ENCODE data around the gene RNF150.

RNF150 gene

DNA sequence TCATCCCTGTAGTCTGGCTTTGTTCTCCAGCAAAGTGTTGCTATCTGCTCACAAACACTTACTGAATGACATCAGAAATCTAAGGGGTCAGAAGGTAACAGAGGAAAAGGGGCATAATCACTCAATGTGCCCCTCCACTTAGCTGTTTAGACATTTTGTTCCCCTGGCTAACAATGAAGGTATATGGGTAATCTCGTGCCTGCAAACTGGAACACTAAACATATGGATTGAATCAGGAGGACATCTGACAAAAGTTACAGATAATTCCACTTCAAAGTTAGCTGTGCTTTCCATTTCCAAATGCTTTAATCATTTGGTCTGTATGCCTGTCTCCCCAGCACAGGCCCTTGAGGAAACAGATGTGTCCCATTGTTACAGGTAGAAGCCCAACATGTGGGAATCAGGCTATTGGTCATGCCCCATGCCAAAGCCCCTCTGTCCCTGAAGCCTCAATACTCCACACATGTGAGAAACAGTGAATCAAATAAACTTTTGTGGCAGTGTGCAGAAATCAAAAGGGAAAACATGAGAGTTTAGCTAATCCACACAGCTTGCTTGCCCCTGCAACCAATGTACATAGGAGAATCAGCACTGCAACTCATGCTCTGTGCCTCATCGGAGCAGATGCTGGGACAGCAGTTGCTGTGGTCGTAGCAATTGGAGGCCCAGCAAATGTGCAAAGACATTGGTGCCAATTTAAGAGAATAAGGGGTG is 111.7 kb downstream of the RNF150 start:
- no peak for DNase-seq

DNA sequence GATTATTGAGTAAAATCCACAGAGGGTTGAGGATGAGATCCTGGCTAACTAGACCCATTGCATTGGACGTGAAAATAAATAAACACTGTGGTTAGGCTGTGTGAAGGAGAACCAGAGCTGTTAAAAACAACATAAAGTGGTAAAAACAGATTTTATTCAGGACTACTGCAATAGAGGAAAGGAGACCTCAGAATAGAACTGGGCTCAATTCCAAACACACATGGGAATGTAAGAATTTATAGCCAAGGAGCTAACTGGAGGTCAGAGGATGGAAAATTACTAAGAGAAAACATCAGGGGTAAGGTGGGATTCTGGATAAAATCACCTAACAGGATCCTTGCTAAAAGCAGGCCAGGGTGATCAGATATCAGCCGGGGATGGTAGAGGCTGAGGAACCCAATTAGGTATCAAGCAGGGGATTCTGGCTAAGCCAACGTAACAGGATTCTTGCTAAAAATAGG is 112.4 kb downstream of the RNF150 start:
- DNase-seq = no peak

DNA sequence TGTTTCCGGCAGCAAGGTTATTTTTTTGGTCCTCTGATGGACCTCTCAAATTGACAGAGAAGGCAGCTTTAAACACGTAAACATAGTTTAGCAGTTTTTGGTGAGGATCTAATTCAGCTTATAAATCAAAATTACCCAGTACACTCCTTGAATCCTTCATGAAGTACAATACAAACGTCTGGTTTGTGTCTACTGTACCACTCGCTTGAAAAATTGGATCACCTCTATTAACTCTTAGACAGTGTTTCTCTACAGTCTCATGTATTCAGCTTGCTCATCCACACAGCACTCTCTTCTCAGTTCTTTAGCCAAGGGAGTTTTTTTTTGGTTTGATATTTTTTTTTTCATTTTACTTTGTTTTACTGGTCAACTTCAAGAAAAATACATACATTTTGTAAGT is 113.5 kb downstream of the RNF150 start:
- DNase-seq = no peak

DNA sequence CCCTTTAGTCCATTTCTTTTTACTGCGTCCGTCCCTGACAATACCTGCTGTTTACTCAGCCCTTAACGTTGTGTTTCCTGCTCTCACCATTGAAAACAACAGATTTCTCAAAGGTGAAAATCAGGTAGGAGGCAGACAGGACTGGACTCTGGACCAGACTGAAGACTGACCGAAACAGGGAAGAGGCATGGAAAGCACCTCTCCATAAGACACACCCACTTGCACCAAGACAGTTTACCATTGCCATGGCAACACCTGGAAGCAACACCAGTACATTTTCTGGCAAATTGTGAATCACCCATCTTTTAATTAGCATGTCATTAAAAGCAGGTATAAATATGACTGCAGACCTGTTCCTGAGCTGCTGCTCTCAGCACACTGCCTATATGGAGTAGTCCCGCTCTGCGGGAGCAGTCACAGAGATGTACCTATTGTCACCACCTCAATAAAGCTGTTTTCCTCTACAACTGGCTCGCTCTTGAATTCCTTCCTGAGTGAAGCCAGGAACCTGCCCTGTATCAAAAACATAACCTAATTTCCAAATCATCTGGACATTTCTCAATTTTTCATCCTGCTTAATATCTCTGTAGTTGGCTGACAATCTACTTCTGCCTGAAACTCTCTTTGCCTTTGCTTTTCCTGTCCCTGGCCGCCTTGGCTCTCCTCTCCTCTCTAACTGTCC is 117.0 kb downstream of the RNF150 start:
- no peak for DNase-seq

DNA sequence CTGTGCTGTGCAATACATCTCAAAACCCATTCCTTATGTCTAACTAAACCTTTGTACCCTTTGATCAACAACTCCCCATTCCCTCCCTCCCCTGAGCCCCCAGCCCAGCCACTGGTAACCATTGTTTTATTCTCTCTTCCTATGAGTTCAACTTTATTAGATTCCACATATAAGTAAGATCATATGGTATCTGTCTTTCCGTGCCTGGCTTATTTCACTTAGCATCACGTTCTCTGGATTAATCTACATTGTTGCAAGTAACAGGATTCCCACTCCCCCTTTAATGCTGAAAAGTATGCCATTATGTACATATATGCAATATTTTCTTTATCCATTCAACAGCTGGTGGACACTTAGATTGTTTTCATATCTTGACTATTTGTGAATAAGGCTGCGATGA is 119.4 kb downstream of the RNF150 start:
- no peak for DNase-seq

DNA sequence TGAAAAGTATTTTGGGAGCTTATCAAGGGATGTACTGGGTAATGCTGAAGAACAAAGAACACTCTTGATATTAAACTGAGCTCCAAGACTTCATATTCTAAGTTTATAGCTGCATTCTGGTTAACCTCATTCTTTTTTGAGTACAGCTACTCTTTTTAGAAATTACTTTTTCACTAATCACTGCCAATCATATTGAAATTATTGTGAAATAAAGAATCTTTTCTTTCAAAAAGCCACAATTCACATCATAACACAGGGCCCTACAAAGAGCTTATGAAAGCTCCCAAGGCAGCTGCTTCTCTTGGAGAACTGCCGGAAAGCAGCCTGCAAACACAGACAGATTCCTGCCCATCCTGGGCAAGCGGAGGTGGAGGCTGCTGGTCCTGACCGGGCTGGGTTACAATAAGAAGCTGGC is 121.4 kb downstream of the RNF150 start:
- DNase-seq = no peak

DNA sequence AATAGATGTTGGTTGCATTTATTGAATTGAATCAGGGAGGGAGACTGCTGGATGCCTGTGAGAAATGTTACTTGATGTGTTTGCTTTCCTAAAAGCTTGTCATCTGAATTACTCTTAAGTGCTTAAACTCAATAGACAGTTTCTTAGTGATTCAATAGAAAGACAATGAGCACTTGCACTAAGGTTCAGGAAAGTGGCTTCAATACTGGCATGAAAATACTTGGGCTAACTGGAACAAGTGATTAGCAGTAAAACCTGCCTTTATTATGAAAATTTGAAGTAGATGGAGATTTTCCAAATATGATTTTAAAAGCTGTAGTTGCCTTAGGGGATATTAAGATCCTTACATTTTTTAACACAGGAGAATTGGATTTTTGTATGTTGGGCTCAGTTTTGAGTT is 123.3 kb downstream of the RNF150 start:
- DNase-seq = no peak

DNA sequence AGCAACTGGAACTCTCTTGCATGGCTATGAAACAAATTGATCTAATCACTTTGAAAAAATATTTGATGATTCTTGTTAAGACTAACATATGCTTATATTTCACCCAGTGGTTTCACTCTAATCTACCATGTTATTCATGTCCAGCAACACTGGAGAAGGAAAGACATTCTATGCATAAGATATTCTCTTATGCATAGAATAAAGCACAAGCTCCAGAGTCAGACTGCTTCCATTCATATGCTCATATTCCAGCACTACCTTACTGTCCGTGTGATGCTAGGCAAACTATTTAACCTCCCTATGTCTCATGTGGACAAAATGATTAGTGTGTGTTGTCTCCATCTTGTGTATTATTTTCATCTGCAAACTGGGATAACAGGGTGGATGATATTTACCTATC is 124.1 kb downstream of the RNF150 start:
- no peak for DNase-seq

DNA sequence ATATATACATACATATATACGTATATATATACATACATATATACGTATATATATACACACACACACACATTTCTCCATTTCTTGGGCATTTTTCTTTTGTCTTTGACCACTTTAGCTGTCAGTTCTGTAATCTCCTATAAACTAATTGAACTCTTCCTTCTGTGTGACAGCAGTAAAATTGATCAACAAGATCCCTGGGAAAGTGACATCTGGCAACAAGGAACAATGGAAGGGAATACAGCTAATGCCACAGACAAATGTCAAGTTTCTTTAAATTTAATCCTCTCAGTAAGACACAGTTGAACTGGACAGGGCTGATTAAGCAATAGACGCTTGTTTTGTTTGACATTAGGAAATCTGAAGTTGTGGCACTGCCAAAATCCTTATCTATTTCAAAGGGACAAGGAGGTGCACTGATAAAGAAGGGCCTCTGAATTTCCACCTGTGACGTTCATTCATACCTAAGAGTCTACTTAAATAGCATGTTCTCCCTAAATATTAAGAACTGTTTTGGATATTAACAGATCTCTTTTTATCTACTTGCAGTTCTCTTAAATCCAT is 126.9 kb downstream of the RNF150 start:
- no peak for DNase-seq

DNA sequence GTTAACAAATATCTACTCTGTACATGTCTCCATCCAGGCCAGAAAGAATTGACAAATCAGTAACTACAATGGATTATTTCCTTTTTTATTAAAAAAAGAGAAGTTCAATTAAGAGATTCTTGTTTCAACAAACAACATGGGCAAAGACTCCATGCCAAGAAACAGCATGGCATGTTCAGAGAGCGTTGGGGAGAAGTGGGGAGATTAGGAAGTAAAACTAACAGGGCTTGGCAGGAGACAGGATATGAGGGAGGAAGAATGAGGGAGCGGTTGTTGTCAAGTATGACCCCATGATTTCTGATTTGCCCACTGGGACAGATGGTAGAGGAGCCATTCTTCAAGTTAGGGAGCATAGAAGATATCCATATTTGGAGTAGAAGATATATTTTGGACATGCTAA is 128.4 kb downstream of the RNF150 start:
- no peak for DNase-seq

DNA sequence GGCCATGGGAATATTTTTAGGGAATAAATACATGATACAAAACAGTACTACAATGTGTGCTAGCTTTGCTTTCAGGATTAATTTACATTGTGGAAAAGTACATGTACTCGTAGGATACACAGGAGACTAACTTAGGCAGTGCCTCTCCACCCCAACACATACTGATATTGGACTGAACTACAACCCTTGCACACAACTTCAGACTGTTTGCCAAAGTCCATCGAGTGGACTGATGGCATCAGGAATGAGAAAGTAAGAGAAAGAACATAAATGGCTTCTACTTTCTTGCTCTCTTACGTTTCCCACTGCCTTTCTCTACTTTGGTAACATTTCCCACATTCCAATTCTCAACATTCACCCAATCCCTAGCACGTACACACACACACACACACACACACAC is 130.1 kb downstream of the RNF150 start:
- DNase-seq = no peak

DNA sequence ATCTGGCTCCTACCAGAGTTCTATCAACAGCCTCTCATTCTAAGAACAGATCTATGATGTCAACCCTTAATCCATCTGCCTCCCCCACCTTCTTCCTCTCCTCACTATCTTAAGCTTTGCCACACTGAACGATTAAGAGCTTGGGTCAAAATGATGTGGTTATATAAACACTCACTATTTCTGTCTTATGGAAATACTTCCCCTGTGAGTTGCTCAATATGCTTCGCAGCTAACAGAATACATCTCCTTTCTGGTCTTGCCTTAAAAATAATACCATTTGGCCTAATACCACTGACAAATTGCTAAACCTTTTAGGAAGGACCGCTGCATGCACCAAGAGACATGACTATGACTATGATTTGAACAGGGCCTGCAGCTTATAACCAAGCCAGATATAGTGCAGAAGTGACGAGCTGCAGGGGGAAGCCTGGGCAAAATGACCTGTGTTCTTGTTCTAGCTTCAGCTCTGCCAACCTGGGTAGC is 130.9 kb downstream of the RNF150 start:
- DNase-seq = no peak

DNA sequence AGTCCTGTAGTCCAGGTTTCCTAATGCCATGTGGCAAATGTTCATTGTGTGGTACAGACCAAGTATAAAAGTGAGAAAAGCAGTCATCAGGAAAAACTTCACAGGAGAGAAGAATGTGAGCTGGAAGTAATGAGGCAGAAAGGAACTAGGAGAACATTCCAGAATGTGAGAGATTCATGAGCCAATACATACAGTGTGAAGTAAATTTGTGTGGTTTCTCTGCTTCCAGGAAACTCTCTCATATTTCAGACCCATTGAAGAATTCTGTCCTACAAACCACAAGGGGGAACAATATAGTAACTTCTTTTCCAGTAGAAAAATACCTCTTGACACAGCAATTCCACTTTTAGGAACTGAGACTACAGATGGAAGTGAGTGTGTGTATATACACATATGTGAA is 136.5 kb downstream of the RNF150 start:
- no peak for DNase-seq

DNA sequence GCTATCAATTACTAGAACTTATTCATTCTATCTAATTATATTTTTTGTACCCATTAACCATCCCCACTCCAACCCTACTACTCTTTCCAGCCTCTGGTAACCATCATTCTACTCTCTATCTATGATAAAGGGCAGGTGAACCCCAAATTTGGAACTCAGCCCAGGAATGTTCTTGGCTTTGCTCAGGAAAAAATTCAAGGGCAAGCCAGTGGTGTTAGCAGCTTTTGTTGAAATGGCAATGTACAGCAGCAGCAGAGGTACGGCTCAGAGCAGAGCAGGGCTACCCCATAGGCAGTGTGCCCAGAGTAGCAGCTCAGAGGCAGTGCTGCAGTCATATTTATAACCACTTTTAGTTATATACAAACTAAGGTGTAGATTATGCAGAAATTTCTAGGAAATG is 138.2 kb downstream of the RNF150 start:
- no peak for DNase-seq

DNA sequence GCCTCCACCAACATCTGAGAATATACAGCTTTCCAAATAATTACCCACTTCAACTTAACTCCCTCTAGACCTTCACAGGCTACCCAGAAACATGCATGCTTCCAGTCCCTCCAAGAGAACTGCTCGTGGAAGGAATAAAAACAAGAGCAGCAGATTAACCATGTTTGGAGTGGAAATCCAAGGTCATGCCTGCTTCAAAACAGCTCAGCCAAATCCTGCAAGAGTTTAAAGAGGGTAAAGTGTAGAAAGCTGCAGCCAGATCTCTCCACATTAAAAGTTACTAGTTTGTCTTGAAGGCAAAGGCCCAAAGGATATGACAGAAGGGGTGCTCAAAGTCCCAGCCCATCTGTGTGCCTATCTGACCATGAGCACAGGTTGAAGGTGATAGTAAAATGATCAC is 139.3 kb downstream of the RNF150 start:
- DNase-seq = no peak

DNA sequence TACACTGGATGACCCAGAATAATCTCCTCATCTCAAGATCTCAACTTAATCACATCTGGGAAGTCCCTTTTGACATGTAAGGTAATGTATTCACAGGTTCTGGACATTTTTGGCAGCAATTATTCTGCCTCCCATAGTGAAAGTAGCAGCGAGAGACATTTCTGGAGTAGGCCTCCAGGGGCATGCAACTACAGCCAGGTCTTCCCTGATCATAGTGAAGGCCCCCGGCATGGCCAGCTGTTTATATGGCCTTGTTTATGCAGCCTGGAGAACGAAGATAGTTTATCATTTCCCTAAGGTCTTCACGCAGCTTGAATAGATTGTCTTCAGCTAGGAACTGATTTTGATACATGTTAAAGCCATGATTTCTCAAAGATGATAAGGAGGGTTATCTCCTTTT is 139.9 kb downstream of the RNF150 start:
- DNase-seq = no peak

DNA sequence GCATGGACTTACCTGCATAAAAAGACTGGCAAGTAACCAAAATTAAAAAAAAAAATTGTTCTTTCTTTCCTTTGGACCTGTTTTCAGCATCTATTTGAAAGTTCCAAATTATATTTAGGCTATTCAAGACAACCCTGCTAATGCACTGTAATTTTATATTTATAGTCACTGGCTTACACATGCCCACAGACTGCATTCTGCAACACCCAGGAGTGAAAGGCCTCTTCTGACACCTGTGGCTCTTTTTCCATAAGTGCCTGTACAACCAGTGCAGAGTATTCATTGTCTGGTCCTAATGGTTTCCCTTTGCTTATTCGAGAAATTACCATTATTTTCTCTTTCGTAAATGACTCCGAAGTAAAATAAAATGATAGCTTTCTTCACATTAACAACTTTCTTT is 143.3 kb downstream of the RNF150 start:
- no peak for DNase-seq

DNA sequence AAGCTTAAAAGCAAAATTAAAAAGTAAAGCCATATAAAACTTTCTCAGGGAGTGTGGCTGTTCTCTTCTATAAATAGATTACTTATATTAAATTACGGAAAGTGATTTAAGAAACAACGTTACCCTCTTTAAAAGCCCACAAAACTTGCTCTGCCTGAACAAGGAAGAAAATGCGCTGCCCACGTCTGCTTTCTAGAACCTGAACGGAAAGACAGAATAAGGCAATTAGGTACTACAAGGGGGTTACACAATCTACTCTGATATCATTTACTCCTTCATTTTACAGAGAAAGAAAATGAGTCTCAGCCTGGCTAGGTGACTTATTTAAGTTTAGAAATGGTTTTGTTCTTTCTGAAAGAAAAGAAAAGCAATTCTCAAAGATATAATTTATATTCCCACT is 147.2 kb downstream of the RNF150 start:
- no peak for DNase-seq

DNA sequence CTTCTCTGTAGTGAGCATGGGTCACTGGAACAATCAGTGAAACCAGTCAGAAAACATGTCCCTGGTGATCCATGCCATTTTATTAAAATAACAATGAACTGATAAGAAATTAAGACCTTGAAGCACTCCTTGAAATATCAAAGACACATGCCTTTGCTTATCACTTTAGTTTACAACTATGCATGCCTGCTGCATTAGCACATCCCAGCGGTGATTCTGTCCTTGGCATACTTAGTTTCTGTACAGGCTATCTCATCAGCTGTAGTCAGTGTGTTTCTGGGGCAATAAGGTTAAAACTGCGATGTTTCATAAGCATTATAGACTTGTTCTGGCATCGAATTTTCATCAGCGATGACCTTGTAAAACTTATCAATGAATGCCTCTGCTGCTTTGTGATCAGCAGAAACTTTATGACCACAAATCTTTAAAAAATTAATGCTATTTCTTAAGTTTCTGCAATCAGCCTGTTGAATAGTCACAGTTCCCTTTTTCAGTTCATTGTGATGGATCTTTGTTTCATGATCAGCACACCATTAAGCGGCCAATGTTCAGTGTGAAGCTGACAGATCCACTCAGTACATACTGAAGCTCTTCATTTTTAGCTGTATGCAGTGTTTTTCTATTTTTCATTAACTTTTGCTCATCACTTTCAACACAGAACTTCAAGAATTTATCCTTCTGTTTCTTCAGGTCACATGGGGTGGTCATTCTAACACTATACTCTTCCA is 150.5 kb downstream of the RNF150 start:
- no peak for DNase-seq

DNA sequence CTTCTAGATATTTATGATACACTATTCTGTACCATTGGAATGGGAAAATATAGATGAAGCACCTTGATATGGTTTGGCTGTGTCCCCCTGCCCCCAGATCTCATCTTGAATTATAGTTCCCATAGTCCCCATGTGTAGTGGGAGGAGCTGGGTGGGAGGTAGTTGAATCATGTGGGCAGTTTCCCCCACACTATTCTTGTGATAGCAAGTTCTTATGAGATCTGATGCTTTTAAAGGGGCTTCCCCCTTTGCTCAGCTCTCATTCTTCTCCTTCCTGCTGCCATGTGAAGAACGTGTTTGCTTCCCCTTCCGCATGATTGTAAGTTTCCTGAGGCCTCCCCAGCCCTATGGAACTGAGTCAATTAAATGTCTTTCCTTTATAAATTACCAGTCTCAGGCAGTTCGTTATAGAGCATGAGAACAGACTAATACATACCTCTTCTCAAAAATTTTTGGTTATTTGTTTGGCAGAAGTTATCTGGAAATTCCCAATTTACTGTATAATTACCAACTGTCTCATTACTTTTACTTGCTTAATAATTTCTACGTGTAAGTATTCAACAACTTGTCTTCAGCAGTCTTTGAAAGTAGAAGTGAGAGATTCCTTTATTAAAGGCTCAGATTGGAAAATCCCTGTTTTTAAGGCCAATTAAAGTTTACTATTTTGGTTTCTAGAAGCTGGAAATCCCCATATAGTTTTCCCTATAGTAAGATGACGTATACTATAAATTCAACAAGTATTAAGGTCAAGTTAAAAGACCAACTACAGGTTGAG is 152.7 kb downstream of the RNF150 start:
- DNase-seq = no peak

DNA sequence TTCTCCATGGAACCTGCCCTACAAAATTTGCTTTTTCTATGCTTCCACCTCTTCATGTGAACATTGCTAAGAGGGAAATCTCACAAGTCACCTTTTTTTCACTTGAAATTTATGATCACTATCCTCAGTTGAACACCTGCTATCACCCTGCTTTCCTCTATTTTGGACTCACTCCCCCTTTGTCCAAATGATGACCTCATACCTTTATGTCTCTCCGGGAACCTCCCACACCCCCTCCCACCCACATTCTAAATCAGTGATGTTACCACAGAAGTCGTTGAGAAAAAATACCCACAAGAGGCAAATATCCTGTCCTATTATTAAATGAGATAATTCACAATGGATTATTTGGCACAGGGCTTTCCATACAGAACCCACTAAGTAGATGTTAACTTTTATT is 156.5 kb downstream of the RNF150 start:
- no peak for DNase-seq

DNA sequence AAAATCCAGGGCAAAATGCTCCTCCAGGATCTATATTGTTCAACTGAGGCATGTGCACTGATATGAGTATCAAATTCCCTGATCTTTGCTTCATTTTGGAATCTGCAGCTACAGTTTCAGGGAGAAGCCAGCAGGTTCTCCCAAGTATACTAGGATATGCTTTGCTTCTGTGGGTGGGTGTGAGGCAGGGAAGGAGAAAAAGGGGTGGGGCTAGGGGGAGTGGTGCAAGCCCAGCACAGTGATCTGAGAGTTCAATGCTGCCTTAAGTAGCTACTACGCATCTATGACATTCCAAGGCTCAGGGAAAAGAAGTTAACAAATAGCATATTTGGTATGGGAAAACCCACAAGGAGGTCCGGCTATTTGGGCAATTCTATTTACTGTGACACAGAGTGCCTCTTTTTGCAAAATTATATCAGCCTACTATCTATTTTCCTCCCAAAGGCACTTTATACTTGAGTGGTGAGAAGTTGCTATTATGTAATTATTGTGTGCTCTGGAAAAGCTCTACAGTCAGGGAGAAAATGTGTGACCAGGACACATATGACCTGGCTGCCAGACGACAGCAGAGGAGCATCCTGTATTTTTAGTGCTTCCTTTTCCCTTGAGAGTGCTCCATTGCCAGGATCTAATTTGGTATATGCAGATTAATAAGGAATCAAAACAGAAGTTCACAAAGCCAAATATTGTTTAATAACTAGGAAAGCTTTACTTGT is 162.0 kb downstream of the RNF150 start:
- no peak for DNase-seq

Measured in activated CD4-positive, alpha-beta T cell treated with anti-CD3 and anti-CD28 coated beads, Interleukin-2, Interleukin-6, amounts not matched to agents 100 ng/mL and 50 ng/mL, durations not matched to agents 16 hours and 8 hours (primary cell).